Fibroblast of upper back skin (primary cell): ENCODE measurements around the gene POC1A.

Source experiments
- DNase-seq: peaks from one replicate; pipeline ENCODE4 v3.0.0-alpha.2; 2013

POC1A gene

GRCh38 chr3:52083556-52084087 lies 70.6 kb downstream of the POC1A start:
- no peak for DNase-seq

- DNase-seq, result no peak
Observed at GRCh38 chr3:52082951-52083350, 71.3 kb downstream of the POC1A start.

GRCh38 chr3:52080830-52081719 lies 73.1 kb downstream of the POC1A start:
- no peak for DNase-seq

GRCh38 chr3:52079958-52080357 lies 74.3 kb downstream of the POC1A start:
- DNase-seq, result no peak

- no peak for DNase-seq
Observed at GRCh38 chr3:52078781-52079560, 75.3 kb downstream of the POC1A start.

- no peak for DNase-seq
Observed at GRCh38 chr3:52077925-52078324, 76.3 kb downstream of the POC1A start.

GRCh38 chr3:52076896-52077780 lies 77.1 kb downstream of the POC1A start:
- DNase-seq, result no peak

GRCh38 chr3:52073490-52073889 lies 80.7 kb downstream of the POC1A start:
- DNase-seq, result no peak

GRCh38 chr3:52072471-52072870 lies 81.8 kb downstream of the POC1A start:
- no peak for DNase-seq

- no peak for DNase-seq
Observed at GRCh38 chr3:52072020-52072419, 82.2 kb downstream of the POC1A start.

GRCh38 chr3:52070724-52071621 lies 83.2 kb downstream of the POC1A start:
- no peak for DNase-seq

- DNase-seq, result no peak
Observed at GRCh38 chr3:52069855-52070254, 84.4 kb downstream of the POC1A start.

- DNase-seq, result no peak
Observed at GRCh38 chr3:52069135-52069534, 85.1 kb downstream of the POC1A start.

GRCh38 chr3:52068730-52069129 lies 85.5 kb downstream of the POC1A start:
- DNase-seq, result no peak

GRCh38 chr3:52068055-52068571 lies 86.1 kb downstream of the POC1A start:
- DNase-seq, result peak; percentile 88

- DNase-seq, result no peak
Observed at GRCh38 chr3:52067526-52067925, 86.7 kb downstream of the POC1A start.

GRCh38 chr3:52067046-52067445 lies 87.2 kb downstream of the POC1A start:
- no peak for DNase-seq

GRCh38 chr3:52065264-52065756 lies 88.9 kb downstream of the POC1A start:
- DNase-seq, result no peak

GRCh38 chr3:52064561-52064960 lies 89.7 kb downstream of the POC1A start:
- no peak for DNase-seq

GRCh38 chr3:52063026-52063723 lies 91.0 kb downstream of the POC1A start:
- no peak for DNase-seq

GRCh38 chr3:52062505-52062904 lies 91.7 kb downstream of the POC1A start:
- peak; percentile 77 for DNase-seq
